ENCODE data around the gene CEP120. TPM values are rescaled to one million over a fixed set of nuclear protein-coding genes. Genes with fewer than 3 reads are reported as not detected.

Gene CEP120
- total and polyA plus RNA-seq, 2 of the 4 experiments (the other 2 are of a cell fraction), result 6.7 to 46.1 TPM

GRCh38 chr5:123297198-123297831 lies 125.9 kb downstream of the CEP120 start:
- no peak overlapping the region for H2BK5ac ChIP-seq (ENCODE audit: low read depth, low read length, poor library complexity, severe bottlenecking)
- no peak overlapping the region for H3K56ac ChIP-seq (ENCODE audit: extremely low read depth, insufficient read depth, low read length)
- no peak overlapping the region for H3K4me3 ChIP-seq (ENCODE audit: insufficient read depth, low read depth, low read length)
- H3K27ac ChIP-seq (ENCODE audit: insufficient read depth, low read length), result no peak overlapping the region
- 0 out of 2 replicates have a peak, but pooled peaks cover 2% of the 10 kb centered on the region for H3K9me3 ChIP-seq (ENCODE audit: control insufficient read depth, insufficient read depth, low read length)
- H2AFZ ChIP-seq (replicated peaks; ENCODE audit: low read length, poor library complexity), result no peak overlapping the region
- ATAC-seq (ENCODE audit: low read depth) (peak; percentile 63), DNase-seq (no peak)
- H2BK20ac ChIP-seq (ENCODE audit: low read depth, low read length), result no peak overlapping the region
- no peak overlapping the region for H2AK5ac ChIP-seq (ENCODE audit: low read depth, low read length)
- no peak overlapping the region for H4K91ac ChIP-seq (ENCODE audit: insufficient read depth, low read depth, low read length)
- BruUV-seq (replicated peaks), result no TSS peak
- no peak overlapping the region for H4K8ac ChIP-seq (ENCODE audit: low read depth in 2 of 2, low read length in 2 of 2)
- CTCF ChIA-PET, result no interaction called here
- in situ Hi-C loops (cut with MboI; ENCODE audit: low sequenced_read_pairs), result no loop called here
- no peaks in the 10 kb centered on the region for H3K36me3 ChIP-seq (ENCODE audit: control insufficient read depth, insufficient read depth, low read length)
- H3K23ac ChIP-seq (ENCODE audit: low read depth, low read length), result no peak overlapping the region
- dilution Hi-C loops (cut with HindIII; ENCODE audit: low sequenced_read_pairs, unreplicated experiment), result no loop called here
- H3K4me2 ChIP-seq (ENCODE audit: low read depth, low read length), result no peak overlapping the region
- no peaks in the 10 kb centered on the region for H3K9me1 ChIP-seq (ENCODE audit: insufficient read depth, low read length)
- H2BK120ac ChIP-seq (ENCODE audit: low read depth, low read length), result no peak overlapping the region
- H3K4me1 ChIP-seq (ENCODE audit: control insufficient read depth, insufficient read depth, low read length), result no peaks in the 10 kb centered on the region
- H3K18ac ChIP-seq (ENCODE audit: low read depth, low read length), result no peak overlapping the region
- no peak overlapping the region for H2AK9ac ChIP-seq (replicated peaks; ENCODE audit: low read depth, low read length, poor library complexity)
- H2BK15ac ChIP-seq (ENCODE audit: low read depth, low read length), result no peak overlapping the region
- H4K5ac ChIP-seq (ENCODE audit: low read depth, low read length), result no peak overlapping the region
- no peaks in the 10 kb centered on the region; the same call in 1 of the 2 replicates for H3K27me3 ChIP-seq (ENCODE audit: control insufficient read depth, insufficient read depth, low read length)
- POLR2A ChIA-PET (ENCODE audit: unreplicated experiment), result no interaction called here
- intact Hi-C loops (cut with micrococcal nuclease), result no loop called here
- no peak overlapping the region for H3K9ac ChIP-seq (ENCODE audit: low read depth, low read length)
- H3K4ac ChIP-seq (ENCODE audit: low read depth, low read length), result no peak overlapping the region
- H3K79me1 ChIP-seq (ENCODE audit: low read depth in 1 of 2, low read length in 2 of 2), result no peaks in the 10 kb centered on the region
- no peaks in the 10 kb centered on the region for H4K20me1 ChIP-seq (ENCODE audit: insufficient read depth, low read length)
- TF ChIP-seq CTCF (conservative IDR thresholded peaks at IDR 0.05; ENCODE audit: low read depth, low read length) (no peak), ELK1 (IDR thresholded peaks at IDR 0.05; ENCODE audit: borderline replicate concordance, low read depth, low read length) (no peak), CHD1 (IDR thresholded peaks at IDR 0.05; ENCODE audit: low read depth, low read length) (no peak), CEBPB (IDR thresholded peaks at IDR 0.05; ENCODE audit: low read depth, low read length) (no peak), FOS (IDR thresholded peaks at IDR 0.05; ENCODE audit: low read depth, low read length) (no peak), MAZ (IDR thresholded peaks at IDR 0.05; ENCODE audit: borderline replicate concordance, low read depth, low read length) (no peak), SMC3 (IDR thresholded peaks at IDR 0.05; ENCODE audit: low read depth, low read length) (no peak), NFE2L2 (IDR thresholded peaks at IDR 0.05; ENCODE audit: low read depth, low read length) (no peak), MAFK (IDR thresholded peaks at IDR 0.05; ENCODE audit: low read depth, low read length) (no peak), MXI1 (IDR thresholded peaks at IDR 0.05; ENCODE audit: borderline replicate concordance, low read depth, low read length) (no peak), USF2 (IDR thresholded peaks at IDR 0.05; ENCODE audit: low read depth, low read length) (no peak), RAD21 (IDR thresholded peaks at IDR 0.05; ENCODE audit: low read length) (no peak), RFX5 (IDR thresholded peaks at IDR 0.05; ENCODE audit: low read depth, low read length) (no peak)
- no CpG with 5 or more reads among the region's 2 CpGs for WGBS, 2 experiments (ENCODE audit: extremely low coverage in 2 of 2, insufficient read length in 1 of 2)
- H3K14ac ChIP-seq (replicated peaks; ENCODE audit: low read depth, low read length), result no peak overlapping the region

Data from IMR-90 (cell line).